ENCODE measurements around the gene DLX6.

DLX6 gene

DNA sequence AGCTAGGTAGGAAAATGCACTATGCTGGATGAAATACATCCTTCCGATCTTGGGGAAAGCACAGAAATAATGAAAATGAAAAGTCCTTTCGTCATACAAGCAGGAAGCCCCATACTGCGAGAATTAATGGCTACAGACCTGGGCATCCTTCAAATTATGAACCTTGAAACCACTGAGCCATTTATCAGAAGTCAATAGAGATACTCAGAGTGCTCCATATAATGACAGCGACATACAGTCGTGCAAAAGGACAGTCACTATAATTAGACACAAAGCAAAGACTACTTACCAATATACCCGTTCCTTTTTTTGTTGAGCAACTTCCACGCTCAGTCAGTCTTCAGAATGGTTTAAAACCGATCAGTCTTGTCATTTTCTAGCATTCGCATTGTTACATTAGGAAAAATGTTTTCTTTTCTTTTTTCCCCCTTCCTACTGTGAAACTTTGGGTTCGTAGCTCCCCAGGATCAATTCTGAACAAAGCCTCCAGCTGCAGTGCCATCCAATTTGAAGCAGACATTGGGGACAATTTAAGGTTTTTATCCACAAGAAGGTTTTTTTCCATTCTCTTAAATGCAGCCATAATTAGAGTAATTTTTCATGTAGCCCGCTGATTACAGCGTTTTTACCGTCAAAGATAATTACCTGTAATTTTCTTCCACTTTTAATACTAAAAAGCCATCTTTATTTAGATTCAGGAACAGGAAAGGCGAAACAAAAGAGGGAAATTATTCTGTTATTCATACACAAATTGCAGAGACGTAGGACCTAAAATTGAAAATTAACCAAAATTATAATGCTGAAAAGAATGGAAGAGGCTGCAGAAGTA lies 6.4 kb downstream of the DLX6 start:
- DNase-seq: no peak

DNA sequence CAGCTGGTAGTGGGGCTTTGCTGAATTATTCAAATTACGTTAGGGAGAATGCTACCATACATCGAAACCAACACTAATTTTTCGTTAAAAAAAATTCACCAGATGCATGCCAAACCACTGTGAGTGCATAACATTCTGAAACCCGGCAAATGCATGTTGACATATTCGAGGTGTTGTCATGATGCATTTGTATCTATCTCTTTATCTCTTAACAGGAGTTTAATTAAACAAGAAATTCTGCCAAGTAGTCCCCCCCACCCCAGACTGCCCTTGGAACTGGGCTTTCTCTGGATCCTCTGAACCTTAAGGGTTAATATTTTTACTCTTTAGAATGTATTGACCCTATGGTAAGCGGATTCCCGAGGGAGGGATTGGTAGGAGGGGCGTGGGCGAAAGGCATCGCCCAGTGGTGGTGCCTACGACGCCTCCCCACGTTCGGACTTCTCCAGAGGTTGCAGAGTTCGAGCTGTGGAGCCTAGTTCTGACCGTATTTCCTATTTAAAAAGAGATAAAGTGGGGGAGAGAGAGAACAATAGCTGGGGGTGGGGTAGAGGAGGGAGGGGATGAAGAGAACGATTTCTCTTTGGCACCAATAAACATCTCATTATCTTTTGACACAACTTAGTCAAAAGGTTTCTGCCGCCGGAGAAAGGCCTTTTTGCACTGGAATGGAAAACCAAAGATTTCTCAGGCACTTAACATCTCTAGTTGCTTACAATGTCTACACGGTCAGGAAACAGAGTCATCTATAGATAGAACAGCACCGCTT lies 7.2 kb downstream of the DLX6 start:
- DNase-seq: no peak

DNA sequence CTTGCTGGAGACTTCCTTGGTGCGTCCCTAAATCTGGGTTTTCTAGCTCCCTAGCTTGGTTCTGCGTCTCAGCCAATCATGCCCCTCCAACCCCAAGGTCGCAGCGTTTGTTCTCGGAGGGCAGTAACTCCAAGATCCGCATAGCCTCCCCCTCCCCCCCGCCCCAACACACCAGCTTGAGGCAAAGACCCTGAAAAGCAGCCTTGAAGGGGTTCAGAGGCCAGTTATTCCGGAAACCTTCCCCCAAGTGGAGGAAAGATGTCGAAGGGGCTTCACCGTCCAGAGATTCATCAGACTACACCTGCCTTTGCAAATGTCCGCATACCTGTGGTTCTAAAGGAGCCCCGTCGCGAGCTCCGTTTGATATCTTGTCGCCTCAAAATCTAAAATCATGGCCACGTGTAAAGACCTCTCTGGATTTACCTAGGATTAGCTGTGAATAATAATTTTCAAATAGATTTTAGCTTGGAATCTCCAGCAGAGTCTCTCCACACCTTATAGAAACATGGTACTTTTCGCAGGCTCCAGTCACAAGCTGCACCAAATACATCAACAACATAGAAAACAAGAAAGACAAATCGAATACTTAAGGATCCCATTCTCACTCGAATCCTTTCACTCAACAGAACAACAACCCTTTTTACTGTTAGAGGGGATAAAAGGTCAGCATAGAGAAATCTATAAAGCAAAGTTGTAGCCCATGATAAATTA lies 7.9 kb downstream of the DLX6 start:
- no peak for DNase-seq

DNA sequence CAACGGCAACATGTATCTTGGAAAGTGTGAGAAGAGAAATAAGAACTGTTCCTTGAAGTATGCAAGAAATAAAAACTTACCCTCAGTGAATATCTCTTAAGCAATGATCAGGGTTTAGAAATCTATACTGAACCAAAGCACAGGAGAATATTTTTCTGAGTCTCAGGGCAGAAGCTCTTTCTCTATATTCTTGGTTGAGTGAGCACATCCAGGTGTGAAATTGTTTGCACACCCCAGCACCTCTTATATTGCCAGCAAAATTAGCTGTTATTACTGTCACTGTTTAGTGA lies 8.4 kb downstream of the DLX6 start:
- no peak for DNase-seq

DNA sequence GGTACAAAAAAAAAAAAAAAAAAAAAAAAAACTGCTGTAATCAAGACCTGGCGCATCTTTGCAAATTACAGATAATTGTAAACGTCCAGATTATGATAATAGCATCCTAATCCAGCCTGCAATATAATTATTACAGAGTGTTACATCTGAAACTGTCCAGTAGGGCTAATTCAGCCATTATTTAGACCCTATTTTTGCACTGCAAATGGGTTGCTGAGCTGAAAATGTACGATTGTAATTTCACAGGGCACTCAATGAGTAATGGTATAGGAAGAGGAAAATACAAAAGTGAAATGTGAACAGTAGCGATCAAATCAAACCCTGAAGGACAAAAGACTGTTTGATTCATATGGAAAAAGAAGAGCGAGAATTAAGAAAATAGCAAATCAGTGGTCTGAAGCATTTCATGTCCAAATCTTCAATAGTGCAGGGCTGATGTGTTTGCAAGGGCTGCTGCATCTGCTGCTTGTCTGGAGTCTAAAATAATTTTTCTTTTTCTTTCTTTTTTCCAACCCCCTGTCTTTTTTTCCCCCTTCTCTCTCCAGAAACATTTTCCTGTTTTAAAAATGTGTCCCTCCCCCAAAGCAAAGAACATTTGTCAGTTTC lies 8.9 kb downstream of the DLX6 start:
- no peak for DNase-seq

DNA sequence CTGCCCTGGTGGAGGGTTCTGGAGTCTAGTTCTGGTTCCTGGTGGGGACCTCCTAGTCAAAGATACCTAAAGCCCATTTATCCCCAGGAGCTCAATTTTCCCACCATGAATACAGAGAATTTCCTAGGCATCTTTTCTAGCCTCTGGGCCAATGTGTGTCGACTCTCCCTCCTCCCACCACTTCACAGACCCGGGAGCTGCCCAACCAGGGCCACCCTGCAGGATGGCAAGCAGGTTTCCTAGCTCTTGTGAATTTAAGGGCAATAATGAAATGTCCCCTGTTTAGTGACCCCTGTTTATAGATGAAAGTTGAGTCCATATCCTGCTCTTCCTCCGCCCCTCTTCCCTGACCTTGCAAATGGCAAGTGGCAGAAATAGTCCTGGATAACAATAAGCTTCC lies 9.9 kb downstream of the DLX6 start:
- DNase-seq: no peak

DNA sequence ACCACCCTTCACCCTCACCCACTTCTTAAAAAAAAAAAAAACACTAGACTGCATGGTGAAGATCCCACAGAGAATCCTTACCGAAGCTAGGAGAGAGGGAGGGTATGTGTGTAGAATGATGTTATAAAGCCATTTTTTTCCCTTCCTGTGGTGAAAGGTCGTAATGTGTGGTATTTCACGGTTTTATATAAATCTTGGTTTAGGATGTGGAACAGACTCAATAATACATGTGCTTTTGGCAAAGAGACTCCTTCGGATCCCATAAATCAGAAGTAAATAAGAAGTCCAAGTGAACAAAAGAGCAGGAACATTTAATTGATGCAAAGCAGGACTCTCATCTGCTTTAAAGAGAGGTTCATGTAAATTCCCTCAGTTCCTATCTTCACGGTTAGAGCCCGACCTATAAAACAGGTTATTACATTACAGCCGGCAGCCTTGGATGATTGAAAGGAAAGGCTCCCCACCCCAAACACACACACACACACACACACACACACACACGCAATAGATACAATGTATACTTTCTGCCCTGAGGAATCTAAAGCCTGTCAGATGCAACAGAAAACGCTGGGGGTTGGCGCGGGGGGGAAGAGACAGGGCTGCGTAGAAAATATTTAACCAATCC lies 10.5 kb downstream of the DLX6 start:
- no peak for DNase-seq

DNA sequence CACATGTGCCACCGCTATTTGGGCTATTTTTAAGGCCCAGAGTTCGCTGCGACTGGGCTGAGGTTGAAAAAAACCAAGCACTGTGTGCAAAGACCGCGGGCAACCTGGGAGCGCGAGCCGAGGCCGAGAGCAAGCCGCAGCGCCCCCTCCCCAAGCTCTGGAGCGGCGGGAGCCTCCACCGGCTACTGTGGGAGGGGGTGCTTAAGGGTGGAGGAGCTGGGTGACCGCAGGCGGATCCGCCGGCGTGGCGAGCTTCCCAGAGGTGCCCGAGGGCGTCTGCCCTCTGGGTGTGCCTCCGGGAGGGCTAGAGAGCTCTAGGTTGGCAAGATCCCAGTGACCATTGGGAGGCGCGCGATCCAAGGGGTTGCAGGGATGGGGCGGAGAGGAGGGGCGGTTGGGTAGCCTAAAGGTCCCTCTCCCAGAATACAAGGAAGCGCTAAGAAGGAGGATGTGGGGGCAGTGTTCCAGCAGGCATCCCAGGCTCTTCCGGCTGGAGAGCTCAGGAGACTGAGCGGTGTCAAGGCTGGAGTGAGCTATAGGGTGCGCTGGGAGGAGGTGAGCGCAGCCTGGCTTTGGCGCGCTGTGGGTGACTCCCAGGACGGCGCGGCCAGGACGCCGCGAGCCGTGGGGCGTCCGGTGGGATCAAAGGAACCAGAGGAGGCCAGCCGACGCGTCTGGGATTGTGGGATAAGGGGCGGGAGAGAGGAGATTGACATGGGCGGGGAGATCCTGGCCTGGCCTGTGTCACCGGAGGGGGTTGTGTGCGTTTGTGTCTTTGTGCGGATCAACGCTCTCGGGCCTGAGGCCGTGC lies 11.2 kb downstream of the DLX6 start:
- no peak for DNase-seq

DNA sequence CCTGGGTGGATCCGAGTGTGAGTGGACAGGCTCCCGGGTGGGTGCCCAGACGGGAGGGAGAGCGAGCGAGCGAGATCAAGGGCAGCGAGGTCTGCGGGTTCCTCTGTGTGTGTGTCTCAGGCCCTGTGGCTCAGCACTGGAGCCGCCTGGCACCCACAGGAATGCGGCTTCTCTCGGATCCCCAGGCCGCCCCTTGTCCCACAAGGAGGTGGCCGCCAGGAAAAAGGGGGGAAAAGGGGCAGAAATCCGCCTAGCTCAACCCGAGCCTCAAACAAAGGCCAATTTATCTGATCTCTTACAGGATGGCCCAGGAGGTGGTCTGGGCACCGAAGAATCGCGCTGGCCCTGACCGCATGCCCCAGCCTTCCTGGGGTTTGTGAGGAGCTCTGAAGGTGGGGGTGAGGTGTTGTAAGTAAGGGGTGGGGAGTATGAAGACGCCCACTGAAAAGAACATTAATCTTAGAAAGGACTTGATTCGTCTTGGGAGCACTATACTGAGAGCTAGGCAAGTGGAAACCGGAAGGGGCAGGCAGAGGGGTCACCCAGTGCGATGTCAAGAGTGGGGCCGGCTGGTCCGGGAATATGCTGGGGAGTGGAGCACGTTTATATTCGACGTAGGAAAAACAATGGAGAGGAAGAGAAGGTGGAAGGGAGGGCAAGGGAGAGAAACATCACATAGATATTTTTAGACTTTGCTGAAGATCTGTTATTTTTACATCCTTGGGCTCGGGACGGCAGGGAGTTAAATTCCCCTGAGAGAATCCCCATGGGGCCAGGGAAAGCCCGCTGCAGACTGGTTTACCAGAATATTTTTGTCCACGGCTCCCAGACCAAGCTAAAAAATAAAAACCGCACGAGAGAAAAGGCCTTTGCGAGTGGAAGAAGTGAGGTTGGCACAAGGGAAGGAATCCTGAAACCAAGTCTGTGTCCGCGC lies 12.1 kb downstream of the DLX6 start:
- no peak for DNase-seq

DNA sequence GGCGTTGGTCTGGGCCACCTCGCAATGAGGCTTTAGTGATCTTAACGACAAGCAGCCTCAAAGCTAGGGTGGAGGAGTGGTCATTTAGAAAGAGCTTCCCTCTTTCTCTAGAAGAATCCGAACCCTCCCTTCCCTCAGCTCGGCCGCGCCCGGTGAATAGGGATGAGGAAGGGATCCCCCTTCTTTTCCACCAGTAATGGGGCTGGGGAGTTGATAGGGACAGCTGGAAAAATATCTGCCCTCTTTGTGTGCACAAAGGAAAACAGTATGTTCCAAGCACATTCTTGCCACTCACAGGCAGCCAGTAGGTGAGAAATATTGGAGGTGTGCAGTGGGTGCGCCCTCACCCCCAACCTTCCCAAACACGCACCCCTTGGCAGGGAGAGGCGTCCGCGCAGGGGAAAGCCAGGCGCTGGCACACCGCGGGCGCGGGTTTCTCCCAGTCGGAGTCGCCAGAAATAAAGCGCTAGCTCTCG lies 12.8 kb downstream of the DLX6 start:
- no peak for DNase-seq

DNA sequence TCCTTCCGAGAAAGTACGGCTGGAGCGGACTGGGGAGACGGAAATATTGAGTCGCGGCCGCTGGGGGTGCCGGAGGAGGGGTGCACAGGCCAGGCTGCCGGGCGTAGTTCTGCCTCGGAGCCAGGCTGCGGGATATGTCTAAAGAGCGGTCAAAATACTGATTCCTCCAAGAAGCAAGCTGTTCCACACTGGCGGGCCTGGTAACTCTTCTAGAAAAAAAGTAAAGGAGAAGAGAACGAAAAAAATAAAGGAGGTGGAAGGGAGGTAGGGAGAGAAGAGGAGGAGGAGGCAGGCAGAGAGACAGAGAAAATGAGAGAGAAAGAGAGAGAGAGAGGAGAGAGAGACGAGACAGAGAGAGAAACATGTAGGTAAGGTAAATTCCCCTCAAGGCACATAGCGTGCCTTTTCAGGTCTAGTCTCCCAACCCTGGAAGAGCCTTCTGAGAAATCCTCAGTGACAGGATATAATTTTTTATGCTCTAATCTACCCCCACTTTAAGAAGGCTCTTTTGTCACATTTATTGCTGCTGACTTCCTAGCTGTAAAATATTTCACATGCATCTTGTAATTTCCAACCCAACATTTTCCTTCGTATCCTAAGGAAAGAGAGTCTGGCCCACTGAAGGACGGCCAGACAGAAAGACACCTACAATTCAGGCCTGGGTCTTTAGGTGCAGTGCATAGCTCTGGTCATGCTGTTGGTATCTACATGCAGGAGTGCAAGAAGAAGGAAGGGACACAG lies 13.6 kb downstream of the DLX6 start:
- no peak for DNase-seq

DNA sequence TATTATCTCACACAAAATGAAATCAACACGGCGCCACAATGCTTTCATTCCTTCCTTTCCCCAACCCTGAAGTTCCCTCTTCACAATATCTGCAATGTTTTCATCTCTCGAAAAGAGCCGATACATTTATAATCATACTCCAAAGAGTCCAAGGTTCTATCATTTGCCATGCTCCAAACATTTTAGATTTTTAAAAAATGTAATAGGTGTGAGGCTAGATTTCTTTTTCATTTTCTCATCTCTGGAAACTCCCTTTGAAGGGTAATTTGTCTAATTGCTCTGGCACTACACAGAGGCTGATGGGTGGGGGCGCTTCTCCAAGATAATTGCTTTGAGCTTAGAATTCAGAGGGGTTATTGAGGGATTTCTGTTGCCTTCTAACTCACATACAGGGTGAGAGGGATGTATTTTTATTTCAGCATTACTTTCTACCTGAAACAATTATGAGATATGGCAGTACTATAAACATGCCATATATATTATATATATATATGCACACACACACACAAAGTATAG lies 14.4 kb downstream of the DLX6 start:
- no peak for DNase-seq

DNA sequence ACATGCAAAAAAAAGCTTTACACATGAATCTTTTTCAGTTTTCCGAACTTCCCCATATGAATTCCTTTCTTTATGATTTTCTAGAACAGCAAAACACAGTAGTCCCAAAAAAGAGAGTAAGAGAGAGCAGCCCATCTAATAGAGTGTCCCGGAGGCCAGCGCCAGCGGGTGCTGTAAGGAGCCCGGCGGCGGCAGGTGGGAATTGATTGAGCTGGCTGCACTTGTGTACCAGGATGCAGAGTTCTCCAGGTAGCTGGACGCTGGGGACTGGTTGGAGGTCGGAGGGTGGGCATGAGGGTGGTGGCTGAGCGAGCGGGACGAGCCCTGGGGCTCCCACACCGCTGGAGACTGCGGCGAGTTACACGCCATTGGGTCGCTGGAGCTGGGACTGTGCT lies 15.2 kb downstream of the DLX6 start:
- DNase-seq: no peak

DNA sequence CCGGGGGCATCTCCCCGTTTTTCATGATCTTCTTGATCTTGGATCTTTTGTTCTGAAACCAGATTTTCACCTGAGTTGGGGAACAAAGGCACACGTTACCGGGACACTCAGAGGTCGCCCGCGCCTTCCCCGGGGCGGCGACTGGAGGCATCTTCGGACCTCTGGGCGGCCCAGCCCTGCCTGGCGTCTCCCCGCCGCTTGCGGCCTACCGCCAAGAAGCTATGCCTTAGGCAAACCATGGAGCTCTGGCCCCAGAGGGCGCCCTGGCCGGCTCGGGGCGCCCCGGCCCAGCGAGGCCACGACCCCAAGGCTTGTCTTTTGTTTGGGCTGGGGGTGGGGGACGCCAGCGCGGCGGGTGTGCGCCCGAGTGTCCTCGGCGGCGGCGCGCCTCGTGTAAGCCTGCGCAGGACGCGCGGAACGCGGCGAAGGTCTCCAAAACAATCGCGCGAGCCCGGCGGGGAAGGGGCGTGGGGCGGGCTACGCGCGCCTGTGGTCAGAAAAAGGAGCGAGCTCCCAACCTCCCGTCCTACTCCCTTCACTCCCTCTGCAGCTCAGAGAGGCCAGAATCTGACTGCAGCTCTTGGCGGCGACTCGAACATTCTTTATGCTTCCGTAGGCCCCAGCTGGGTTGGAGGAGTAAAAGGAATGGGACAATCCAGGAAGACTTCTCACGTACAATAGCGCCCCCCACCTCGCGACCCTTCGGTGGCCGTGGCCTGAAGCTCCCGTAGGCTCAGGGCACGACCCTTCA lies 15.8 kb downstream of the DLX6 start:
- DNase-seq: no peak

DNA sequence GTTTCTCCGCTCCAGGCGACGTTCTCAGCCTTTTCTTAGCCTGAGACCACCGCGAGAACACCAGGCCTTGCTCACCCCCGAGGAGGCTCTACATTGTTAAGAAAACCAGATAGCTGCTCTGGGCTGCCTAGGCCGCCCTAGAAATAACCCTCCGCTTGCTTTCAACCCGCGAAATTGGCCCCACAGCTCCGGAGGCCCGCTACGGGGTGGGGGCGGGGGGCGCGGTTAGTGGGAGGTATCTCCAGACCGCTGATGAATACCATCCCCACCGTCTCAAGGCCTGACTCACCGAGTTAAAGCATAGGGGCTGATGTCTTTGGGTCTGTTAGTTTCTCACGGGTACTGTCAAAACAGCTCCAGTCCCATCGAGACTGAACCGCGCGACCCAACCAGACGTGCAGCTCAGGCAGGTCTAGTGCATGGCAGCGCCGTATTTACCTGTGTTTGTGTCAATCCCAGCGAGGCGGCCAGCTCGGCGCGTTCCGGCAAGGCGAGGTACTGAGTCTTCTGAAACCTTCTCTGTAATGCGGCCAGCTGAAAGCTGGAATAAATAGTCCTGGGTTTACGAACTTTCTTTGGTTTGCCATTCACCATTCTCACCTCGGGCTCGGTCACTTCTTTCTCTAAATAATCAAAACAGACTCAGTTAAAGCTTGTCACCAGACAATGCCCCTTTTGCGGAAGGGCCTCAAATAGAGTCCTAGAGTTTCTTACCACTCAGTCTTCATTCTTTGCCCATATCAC lies 16.6 kb downstream of the DLX6 start:
- DNase-seq: no peak

DNA sequence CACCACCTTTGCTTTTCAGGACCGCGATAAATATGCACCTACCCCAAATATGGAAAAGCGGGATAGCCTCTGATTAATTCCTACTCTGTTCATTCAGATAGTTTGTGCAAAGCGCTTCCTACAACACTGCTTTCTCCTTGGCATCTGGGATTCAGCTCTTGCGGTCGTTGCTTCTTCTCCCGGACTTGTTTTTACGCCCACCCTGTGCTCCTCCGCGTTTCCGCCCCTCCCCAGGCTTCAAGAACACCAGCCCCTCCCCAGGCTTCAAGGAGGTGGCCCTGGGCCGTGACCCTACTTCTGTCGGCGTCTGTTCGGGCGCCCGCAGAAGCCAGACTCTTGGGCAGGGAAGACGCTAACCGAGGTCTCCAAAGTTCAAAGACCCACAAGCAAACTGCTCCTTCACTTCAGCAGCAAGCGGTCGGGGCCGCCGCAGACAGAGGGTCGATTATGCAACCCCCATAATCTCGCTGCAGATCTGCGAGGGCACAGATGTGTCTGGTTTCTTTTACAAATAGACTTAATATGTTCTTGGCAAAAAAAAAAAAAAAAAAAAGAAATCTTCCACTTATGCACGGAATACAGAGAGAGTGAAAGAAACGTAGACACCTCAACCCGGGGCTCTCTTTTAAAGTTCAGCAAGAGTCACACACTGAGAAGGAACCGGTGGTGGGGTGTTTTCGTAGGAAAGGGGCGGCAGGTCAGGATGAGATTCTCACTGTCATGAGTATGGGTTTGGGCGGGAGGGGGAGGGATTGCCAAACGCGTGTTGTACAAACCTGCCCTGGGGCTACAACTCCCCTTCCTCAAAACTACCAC lies 17.3 kb downstream of the DLX6 start:
- DNase-seq: no peak

Measured in fibroblast of upper back skin (primary cell).